Activated CD8-positive, alpha-beta memory T cell treated with anti-CD3 and anti-CD28 coated beads, Interleukin-2, amount 10 ng/mL, durations not matched to agents 7 days and 5 days (primary cell): Measurements from ENCODE around the gene KCTD3. TPM values are rescaled to one million over a fixed set of nuclear protein-coding genes. Genes with fewer than 3 reads are reported as not detected.

Source experiments
- ATAC-seq: fragments of 150-1000 bp; cut with Tn5 transposase; one replicate; pipeline ENCODE4 v1.10.0; 2021; ENCODE audit warnings: moderate library complexity
- CTCF ChIA-PET: fragments of 350-600 bp; sonication (Branson Sonifier 250); formaldehyde crosslinking; loops from one replicate; lab custom pipeline; 2021; ENCODE audit warnings: antibody characterized with exemption; lab: Charles Lee
- DNase-seq: peaks from one replicate; pipeline ENCODE4 v3.0.0-alpha.2; 2020
- H3K27ac Mint-ChIP-seq: one replicate; pipeline ENCODE4 v1.8.0; 2021; ENCODE audit warnings: mild to moderate bottlenecking, mixed read lengths
- H3K27me3 Mint-ChIP-seq: one replicate; pipeline ENCODE4 v1.8.0; 2021; ENCODE audit warnings: mixed read lengths
- H3K36me3 Mint-ChIP-seq: one replicate; pipeline ENCODE4 v1.8.0; 2021; ENCODE audit warnings: mild to moderate bottlenecking, mixed read lengths
- H3K4me1 Mint-ChIP-seq: one replicate; pipeline ENCODE4 v1.8.0; 2021; ENCODE audit warnings: mixed read lengths
- H3K4me3 Mint-ChIP-seq: one replicate; pipeline ENCODE4 v1.8.0; 2021; ENCODE audit warnings: mild to moderate bottlenecking, moderate library complexity, mixed read lengths
- H3K9me3 Mint-ChIP-seq: one replicate; pipeline ENCODE4 v1.8.0; 2022; ENCODE audit warnings: low read depth, mixed read lengths
- total RNA-seq, 2 experiments: library from RNA; stranded (reverse); gene quantifications; one replicate each; pipeline ENCODE4 v1.2.3, GENCODE V29; 2021

The KCTD3 gene
- total RNA-seq, 2 experiments from 2014 or later: 0.67 to 1.3 TPM

- DNase-seq: no peak
- H3K4me1 Mint-ChIP-seq: no peaks in the 10 kb centered on the region
- no peaks in the 10 kb centered on the region for H3K9me3 Mint-ChIP-seq
- no peak for ATAC-seq
- no peak overlapping the region for H3K4me3 Mint-ChIP-seq
- H3K36me3 Mint-ChIP-seq: no peaks in the 10 kb centered on the region
- H3K27ac Mint-ChIP-seq: no peak overlapping the region
- CTCF ChIA-PET: no interaction called here
- H3K27me3 Mint-ChIP-seq: no peaks in the 10 kb centered on the region
These were observed 98.1 kb downstream of the KCTD3 start for GRCh38 chr1:215665215-215665614.

GRCh38 chr1:215667761-215668160 lies 100.7 kb downstream of the KCTD3 start:
- Mint-ChIP-seq H3K27ac (no peak overlapping the region), H3K4me1 (no peaks in the 10 kb centered on the region), H3K36me3 (no peaks in the 10 kb centered on the region), H3K9me3 (peaks cover 2% of the 10 kb centered on the region), H3K27me3 (no peaks in the 10 kb centered on the region), H3K4me3 (no peak overlapping the region)
- DNase-seq: no peak
- no peak for ATAC-seq
- CTCF ChIA-PET: no interaction called here

- CTCF ChIA-PET: no interaction called here
- ATAC-seq (no peak), DNase-seq (no peak)
- Mint-ChIP-seq H3K27ac (no peak overlapping the region), H3K36me3 (no peaks in the 10 kb centered on the region), H3K9me3 (peaks cover 2% of the 10 kb centered on the region), H3K4me3 (no peak overlapping the region), H3K4me1 (no peaks in the 10 kb centered on the region), H3K27me3 (no peaks in the 10 kb centered on the region)
These were observed 102.8 kb downstream of the KCTD3 start for GRCh38 chr1:215669806-215670491.
